ENCODE results near the gene CIAO3. TPM values are rescaled to one million over a fixed set of nuclear protein-coding genes. Genes with fewer than 3 reads are reported as not detected.

CIAO3 gene
- polyA plus RNA-seq, 1 experiment, result 14.4 TPM

GRCh38 chr16:724188-725040 is 16.4 kb downstream of the CIAO3 start:
- no peak for DNase-seq (ENCODE audit: low read depth, low spot score)
- no peak overlapping the region for H3K4me3 ChIP-seq (ENCODE audit: low read depth, low read length)
- ChIA-PET POLR2A (interaction anchor here (0.9 kb wide), 1 partner anchor 34 kb away, joined by 5 read pairs; no protein-coding TSS in a partner anchor), CTCF (interaction anchor here (0.6 to 1.4 kb wide), 3 partner anchors 8 to 489 kb away, joined by 3 to 5 read pairs (median 5); no protein-coding TSS in a partner anchor)
- TF ChIP-seq CTCF (IDR thresholded peaks at IDR 0.05; ENCODE audit: low read depth, low read length), result no peak
- H3K27ac ChIP-seq (ENCODE audit: low read depth, low read length), result no peak overlapping the region
- no peaks in the 10 kb centered on the region; the same call in 1 of the 2 replicates for H3K9me3 ChIP-seq (ENCODE audit: control insufficient read depth, insufficient read depth, low read length)
- no peaks in the 10 kb centered on the region for H3K27me3 ChIP-seq (ENCODE audit: control insufficient read depth, insufficient read depth, low read length)

- Histone ChIP-seq H3K27me3 (ENCODE audit: control insufficient read depth, insufficient read depth, low read length) (no peaks in the 10 kb centered on the region), H3K9me3 (ENCODE audit: control insufficient read depth, insufficient read depth, low read length) (no peaks in the 10 kb centered on the region; the same call in 1 of the 2 replicates), H3K4me3 (ENCODE audit: low read depth, low read length) (no peak overlapping the region), H3K27ac (ENCODE audit: low read depth, low read length) (no peak overlapping the region)
- POLR2A ChIA-PET, result no interaction called here
- no peak for DNase-seq (ENCODE audit: low read depth, low spot score)
- TF ChIP-seq CTCF (IDR thresholded peaks at IDR 0.05; ENCODE audit: low read depth, low read length), result no peak
- CTCF ChIA-PET, result interaction anchor here (0.6 kb wide), 1 partner anchor 488 kb away, joined by 5 read pairs; no protein-coding TSS in a partner anchor
Observed at GRCh38 chr16:723695-724094, 17.1 kb downstream of the CIAO3 start.

GRCh38 chr16:722835-723633 is 17.8 kb downstream of the CIAO3 start:
- ChIA-PET POLR2A (no interaction called here), CTCF (no interaction called here)
- Histone ChIP-seq H3K9me3 (ENCODE audit: control insufficient read depth, insufficient read depth, low read length) (no peaks in the 10 kb centered on the region; the same call in 1 of the 2 replicates), H3K27ac (ENCODE audit: low read depth, low read length) (no peak overlapping the region), H3K4me3 (ENCODE audit: low read depth, low read length) (no peak overlapping the region), H3K27me3 (ENCODE audit: control insufficient read depth, insufficient read depth, low read length) (no peaks in the 10 kb centered on the region)
- no peak for TF ChIP-seq CTCF (IDR thresholded peaks at IDR 0.05; ENCODE audit: low read depth, low read length)
- no peak for DNase-seq (ENCODE audit: low read depth, low spot score)

- H3K4me3 ChIP-seq (ENCODE audit: low read depth, low read length), result peak overlapping the region; percentile 74
- H3K27ac ChIP-seq (ENCODE audit: low read depth, low read length), result no peak overlapping the region
- TF ChIP-seq CTCF (IDR thresholded peaks at IDR 0.05; ENCODE audit: low read depth, low read length), result no peak
- POLR2A ChIA-PET, result interaction anchor here (0.6 to 1.2 kb wide), 5 partner anchors 9 to 138 kb away, joined by 3 to 7 read pairs (median 4); partner anchors contain the start of genes CHTF18 and RPUSD1
- no peaks in the 10 kb centered on the region; the same call in 1 of the 2 replicates for H3K9me3 ChIP-seq (ENCODE audit: control insufficient read depth, insufficient read depth, low read length)
- no peak for DNase-seq (ENCODE audit: low read depth, low spot score)
- no peaks in the 10 kb centered on the region for H3K27me3 ChIP-seq (ENCODE audit: control insufficient read depth, insufficient read depth, low read length)
- CTCF ChIA-PET, result no interaction called here
Observed at GRCh38 chr16:721765-722540, 18.8 kb downstream of the CIAO3 start.
